ENCODE measurements around the gene WFDC6.

WFDC6 gene

GRCh38 chr20:45583502-45583901 lies 44.2 kb upstream of the WFDC6 start:
- no peaks in the 10 kb centered on the region for H3K9me2 ChIP-seq (replicated peaks; ENCODE audit: control insufficient read depth, low read length)
- no peaks in the 10 kb centered on the region for H3K9me3 ChIP-seq (ENCODE audit: control insufficient read depth, insufficient read depth, low read length)
- H3F3A ChIP-seq (ENCODE audit: control insufficient read depth, insufficient read depth) = no peaks in the 10 kb centered on the region
- no peak for TF ChIP-seq CTCF (IDR thresholded peaks at IDR 0.05; ENCODE audit: low read depth, low read length, poor library complexity, severe bottlenecking)
- no peak for TF ChIP-seq EZH2phosphoT487 (IDR thresholded peaks at IDR 0.05; ENCODE audit: borderline replicate concordance, low read length)
- no peaks in the 10 kb centered on the region for H4K20me1 ChIP-seq (ENCODE audit: control insufficient read depth, insufficient read depth, low read depth, low read length)
- H3K79me2 ChIP-seq (ENCODE audit: control insufficient read depth, low read length) = no peaks in the 10 kb centered on the region
- peaks cover 12% of the 10 kb centered on the region for H3K27me3 ChIP-seq (ENCODE audit: control insufficient read depth, low read length)
- no peak overlapping the region for H3K27ac ChIP-seq (ENCODE audit: low read depth, low read length)
- H3K36me3 ChIP-seq (ENCODE audit: control insufficient read depth, low read length) = no peaks in the 10 kb centered on the region
- H3K4me3 ChIP-seq (ENCODE audit: low read length) = no peak overlapping the region
- no peak overlapping the region for H3K4me2 ChIP-seq (ENCODE audit: low read length)
- H3K4me1 ChIP-seq (ENCODE audit: control insufficient read depth, low read length) = no peaks in the 10 kb centered on the region

- Histone ChIP-seq H3K27ac (ENCODE audit: low read depth, low read length) (no peak overlapping the region), H3K4me1 (ENCODE audit: control insufficient read depth, low read length) (no peaks in the 10 kb centered on the region), H3K4me3 (ENCODE audit: low read length) (no peak overlapping the region), H4K20me1 (ENCODE audit: control insufficient read depth, insufficient read depth, low read depth, low read length) (no peaks in the 10 kb centered on the region), H3F3A (ENCODE audit: control insufficient read depth, insufficient read depth) (no peaks in the 10 kb centered on the region), H3K9me3 (ENCODE audit: control insufficient read depth, insufficient read depth, low read length) (no peaks in the 10 kb centered on the region), H3K27me3 (ENCODE audit: control insufficient read depth, low read length) (peaks cover 7% of the 10 kb centered on the region), H3K79me2 (ENCODE audit: control insufficient read depth, low read length) (no peaks in the 10 kb centered on the region), H3K9me2 (replicated peaks; ENCODE audit: control insufficient read depth, low read length) (no peaks in the 10 kb centered on the region), H3K4me2 (ENCODE audit: low read length) (no peak overlapping the region), H3K36me3 (ENCODE audit: control insufficient read depth, low read length) (no peaks in the 10 kb centered on the region)
- TF ChIP-seq CTCF (IDR thresholded peaks at IDR 0.05; ENCODE audit: low read depth, low read length, poor library complexity, severe bottlenecking) = no peak
- TF ChIP-seq EZH2phosphoT487 (IDR thresholded peaks at IDR 0.05; ENCODE audit: borderline replicate concordance, low read length) = no peak
These were observed 42.4 kb upstream of the WFDC6 start for GRCh38 chr20:45581702-45582101.

- no peaks in the 10 kb centered on the region for H3F3A ChIP-seq (ENCODE audit: control insufficient read depth, insufficient read depth)
- no peak within 1 kb of the TSS for H3K4me3 ChIP-seq (ENCODE audit: low read length)
- no peaks in the 10 kb centered on the region for H3K9me3 ChIP-seq (ENCODE audit: control insufficient read depth, insufficient read depth, low read length)
- H4K20me1 ChIP-seq (ENCODE audit: control insufficient read depth, insufficient read depth, low read depth, low read length) = no peaks in the 10 kb centered on the region
- H3K79me2 ChIP-seq (ENCODE audit: control insufficient read depth, low read length) = no peaks in the 10 kb centered on the region
- H3K4me1 ChIP-seq (ENCODE audit: control insufficient read depth, low read length) = no peaks in the 10 kb centered on the region
- no peak within 1 kb of the TSS for H3K27ac ChIP-seq (ENCODE audit: low read depth, low read length)
- H3K36me3 ChIP-seq (ENCODE audit: control insufficient read depth, low read length) = no peaks in the 10 kb centered on the region
- H3K9me2 ChIP-seq (replicated peaks; ENCODE audit: control insufficient read depth, low read length) = no peaks in the 10 kb centered on the region
- H3K27me3 ChIP-seq (ENCODE audit: control insufficient read depth, low read length) = peaks cover 7% of the 10 kb centered on the region
- no peak within 1 kb of the TSS for H3K4me2 ChIP-seq (ENCODE audit: low read length)
- no peak for TF ChIP-seq CTCF (IDR thresholded peaks at IDR 0.05; ENCODE audit: low read depth, low read length, poor library complexity, severe bottlenecking)
- TF ChIP-seq EZH2phosphoT487 (IDR thresholded peaks at IDR 0.05; ENCODE audit: borderline replicate concordance, low read length) = no peak
These were observed 39.9 kb upstream of the WFDC6 start, which contains the start of gene WFDC8 for GRCh38 chr20:45579184-45579583. Gene WFDC8, minus strand, starts transcription at chr20:45579284. Its CDS starts 37 bp downstream, at chr20:45579247.

All from DOHH2 (cell line).